Activated CD4-positive, CD25-positive, alpha-beta regulatory T cell (primary cell): ENCODE results near the gene HPD.

ENCODE experiments used
- DNase-seq, 4 experiments: peaks; one replicate each; lab custom pipeline; 2025; lab: John Stamatoyannopoulos, UW

The HPD gene

GRCh38 chr12:121828306-121828705, 30.4 kb downstream of the HPD start:
- DNase-seq = no peak

- DNase-seq = no peak
Observed at GRCh38 chr12:121827351-121828099, 31.1 kb downstream of the HPD start.

- DNase-seq = no peak
Observed at GRCh38 chr12:121826318-121827150, 32.1 kb downstream of the HPD start.

- DNase-seq = no peak
Observed at GRCh38 chr12:121825041-121825523, 33.6 kb downstream of the HPD start.

GRCh38 chr12:121823727-121824115, 34.9 kb downstream of the HPD start:
- no peak for DNase-seq

- no peak for DNase-seq
Observed at GRCh38 chr12:121823101-121823726, 35.4 kb downstream of the HPD start.

GRCh38 chr12:121822393-121823100, 36.1 kb downstream of the HPD start:
- no peak for DNase-seq

- no peak for DNase-seq
Observed at GRCh38 chr12:121820056-121820455, 38.6 kb downstream of the HPD start.

GRCh38 chr12:121819212-121819949, 39.3 kb downstream of the HPD start:
- DNase-seq = no peak

GRCh38 chr12:121817648-121818043, 41.0 kb downstream of the HPD start:
- no peak for DNase-seq

- DNase-seq = no peak
Observed at GRCh38 chr12:121816925-121817647, 41.6 kb downstream of the HPD start.

- no peak for DNase-seq
Observed at GRCh38 chr12:121815263-121815662, 43.4 kb downstream of the HPD start.

- DNase-seq = no peak
Observed at GRCh38 chr12:121814429-121815119, 44.1 kb downstream of the HPD start.

- DNase-seq = no peak
Observed at GRCh38 chr12:121813951-121814350, 44.7 kb downstream of the HPD start.

- no peak for DNase-seq
Observed at GRCh38 chr12:121812921-121813896, 45.5 kb downstream of the HPD start.

- DNase-seq = no peak
Observed at GRCh38 chr12:121812320-121812871, 46.3 kb downstream of the HPD start.

- DNase-seq = peak; percentile 35 to 65 (median 48)
Observed at GRCh38 chr12:121811434-121812319, 47.0 kb downstream of the HPD start.
